K562 (cell line): ENCODE results near the gene TMEFF1. TPM values are rescaled to one million over a fixed set of nuclear protein-coding genes. Genes with fewer than 3 reads are reported as not detected.
A peak's percentile ranks its signal among the peaks of the same experiment; 100 is the strongest.

ENCODE experiments used
- ATAC-seq: fragments of 200-7000 bp; cut with Tn5 transposase; 3 replicates; pipeline ENCODE4 v1.9.1; 2020; ENCODE audit warnings: moderate library complexity
- BruUV-seq: library from RNA; stranded (reverse); fragments of 400-500 nt; replicated peaks from 2 replicates; lab custom pipeline; 2021; lab: Mats Ljungman, UMichigan
- CTCF ChIA-PET: fragments of 300-600 bp; formaldehyde crosslinking; extraction: SDS; loops from one replicate; lab custom pipeline; 2021; ENCODE audit warnings: low intra/inter-chr PET ratio; lab: Yijun Ruan, JAX
- POLR2A ChIA-PET: fragments of 300-600, 350-650 bp; sonication (Branson Sonifier 250); formaldehyde crosslinking; extraction: SDS; loops from one replicate; lab custom pipeline; 2021; ENCODE audit warnings: antibody characterized with exemption, inconsistent platforms; lab: Yijun Ruan, JAX
- DNase-seq, 4 experiments: peaks; one replicate each; pipeline versions ENCODE4 v3.0.0 to v3.0.0-alpha.2; 2011 to 2018; ENCODE audit warnings: low spot score in 3 of 4, mixed read lengths in 3 of 4; ENCODE audit errors: extremely low read depth in 1 of 4
- FAIRE-seq: peaks from 2 replicates; lab custom pipeline; 2011; peaks lifted over from hg19 to GRCh38; lab: Jason Lieb, UNC
- H2AFZ ChIP-seq: 2 replicates; pipeline ENCODE4 v1.6.0; 2011; ENCODE audit warnings: low read depth, low read length, control low read depth, inconsistent platforms
- H3K27ac ChIP-seq: fragments of 200-600 bp; 3 replicates; pipeline ENCODE4 v1.8.0; 2011; ENCODE audit warnings: low read depth, mild to moderate bottlenecking, control low read depth, inconsistent platforms, low read length, moderate library complexity, mixed read lengths; ENCODE audit errors: extremely low read depth
- H3K27me3 ChIP-seq, 2 experiments: fragments of 300-600 bp in 1 of 2; 2 replicates in 1 of 2; 3 replicates in 1 of 2; pipeline versions ENCODE4 v1.6.0 to v1.8.0; 2011; ENCODE audit warnings: inconsistent platforms in 2 of 2, low read length in 2 of 2, mild to moderate bottlenecking in 1 of 2, mixed read lengths in 1 of 2, moderate library complexity in 1 of 2; ENCODE audit not compliant: control insufficient read depth in 2 of 2, insufficient read depth in 2 of 2
- H3K36me3 ChIP-seq: fragments of 300-600 bp; 3 replicates; pipeline ENCODE4 v1.8.0; 2011; ENCODE audit warnings: mild to moderate bottlenecking, low read length, inconsistent platforms; ENCODE audit not compliant: control insufficient read depth, insufficient read depth
- H3K4me1 ChIP-seq, 2 experiments: fragments of 200-600 bp in 1 of 2; replicated peaks in 1 of 2; 2 replicates in 1 of 2; 3 replicates in 1 of 2; pipeline versions ENCODE4 v1.5.1 to v1.8.0; 2011; ENCODE audit warnings: inconsistent platforms in 2 of 2, low read length in 2 of 2, mild to moderate bottlenecking in 1 of 2, mixed read lengths in 1 of 2, moderate library complexity in 1 of 2; ENCODE audit not compliant: control insufficient read depth in 2 of 2, insufficient read depth in 2 of 2
- H3K4me2 ChIP-seq: 2 replicates; pipeline ENCODE4 v1.6.1; 2011; ENCODE audit warnings: low read length, control low read depth, inconsistent platforms, mixed read lengths; ENCODE audit not compliant: insufficient read depth
- H3K4me3 ChIP-seq: fragments of 200-600 bp; sonication (generic), shearing (Covaris generic); 2 replicates; pipeline ENCODE4 v1.5.1; 2016; ENCODE audit warnings: control low read depth, inconsistent platforms
- H3K79me2 ChIP-seq: fragments of 200-600 bp; 3 replicates; pipeline ENCODE4 v1.8.0; 2011; ENCODE audit warnings: low read length, inconsistent platforms; ENCODE audit not compliant: control insufficient read depth, insufficient read depth
- H3K9ac ChIP-seq, 2 experiments: 2 replicates each; pipeline versions ENCODE4 v1.6.0 to v1.6.1; 2011; ENCODE audit warnings: low read depth in 2 of 2, low read length in 2 of 2, control low read depth in 1 of 2, inconsistent platforms in 1 of 2, mild to moderate bottlenecking in 1 of 2, mixed read lengths in 1 of 2; ENCODE audit not compliant: insufficient read depth in 1 of 2
- H3K9me1 ChIP-seq: one replicate; pipeline ENCODE4 v1.6.0; 2011; ENCODE audit warnings: inconsistent platforms, mild to moderate bottlenecking, low read length, moderate library complexity; ENCODE audit not compliant: control insufficient read depth, insufficient read depth
- H3K9me3 ChIP-seq: replicated peaks from 2 replicates; pipeline ENCODE4 v1.5.1; 2011; ENCODE audit warnings: low read depth, low read length, inconsistent platforms; ENCODE audit not compliant: control insufficient read depth, insufficient read depth
- H4K20me1 ChIP-seq: replicated peaks from 2 replicates; pipeline ENCODE4 v1.6.1; 2011; ENCODE audit warnings: low read length, inconsistent platforms, mixed read lengths; ENCODE audit not compliant: control insufficient read depth, insufficient read depth
- BMI1 ChIP-seq: fragments of 150-350 bp; IDR thresholded peaks from 2 replicates; pipeline ENCODE4 v1.6.1; 2014; ENCODE audit warnings: low read length
- BRF1 ChIP-seq: IDR thresholded peaks from 3 replicates; pipeline ENCODE4 v1.6.1; 2011; ENCODE audit warnings: borderline replicate concordance, mild to moderate bottlenecking; ENCODE audit not compliant: insufficient read length; ENCODE audit errors: extremely low read depth
- ESRRA ChIP-seq: fragments of 450-650 bp; IDR thresholded peaks from 2 replicates; pipeline ENCODE4 v1.6.1; 2014; ENCODE audit warnings: low read depth, mild to moderate bottlenecking, moderate library complexity, borderline replicate concordance
- FUS ChIP-seq: fragments of 200-400 bp; formaldehyde crosslinking; optimal IDR thresholded peaks from 2 replicates; pipeline ENCODE3; 2017; ENCODE audit warnings: low read depth, low read length
- GATAD2A ChIP-seq: fragments of 450-650 bp; IDR thresholded peaks from 2 replicates; pipeline ENCODE4 v1.6.1; 2017
- HNRNPK ChIP-seq: fragments of 200-400 bp; formaldehyde crosslinking; IDR thresholded peaks from one replicate; pipeline ENCODE4 v1.6.1; 2018; ENCODE audit warnings: mild to moderate bottlenecking, low read depth, low read length; ENCODE audit not compliant: poor library complexity, severe bottlenecking
- KLF6 ChIP-seq: fragments of 250-450 bp; sonication (Bioruptor Pico); IDR thresholded peaks from 2 replicates; pipeline ENCODE4 v1.4.0; 2020; ENCODE audit warnings: mild to moderate bottlenecking, moderate library complexity, borderline replicate concordance
- MAFK ChIP-seq: IDR thresholded peaks from 2 replicates; pipeline ENCODE4 v1.6.1; 2011; ENCODE audit warnings: low read length, improper control_type of control experiment
- NFRKB ChIP-seq: fragments of 450-650 bp; IDR thresholded peaks from 2 replicates; pipeline ENCODE4 v1.6.1; 2016; ENCODE audit warnings: low read depth
- NFXL1 ChIP-seq: fragments of 450-650 bp; formaldehyde crosslinking; IDR thresholded peaks from 2 replicates; pipeline ENCODE4 v1.4.0; 2021; ENCODE audit warnings: mild to moderate bottlenecking
- SP1 ChIP-seq: sonication (generic); formaldehyde crosslinking; IDR thresholded peaks from 2 replicates; pipeline ENCODE4 v1.8.1; 2022; ENCODE audit warnings: mild to moderate bottlenecking, missing genetic modification reagents
- SREBF2 ChIP-seq: sonication (generic); formaldehyde crosslinking; IDR thresholded peaks from 2 replicates; pipeline ENCODE4 v1.4.0; 2020; ENCODE audit warnings: mild to moderate bottlenecking, missing genetic modification reagents
- TSHZ1 ChIP-seq: fragments of 250-450 bp; sonication (Bioruptor Pico); IDR thresholded peaks from 2 replicates; pipeline ENCODE4 v1.4.0; 2020; ENCODE audit warnings: mild to moderate bottlenecking, moderate library complexity
- ZKSCAN1 ChIP-seq: fragments of 150-350 bp; IDR thresholded peaks from 2 replicates; pipeline ENCODE4 v1.6.1; 2016; ENCODE audit warnings: low read depth, low read length
- ZNF175 ChIP-seq: fragments of 200-800 bp; sonication (Bioruptor generic); IDR thresholded peaks from 2 replicates; pipeline ENCODE4 v1.6.1; 2016; ENCODE audit warnings: low read depth, mild to moderate bottlenecking, missing genetic modification characterization, missing compliant biosample characterization
- ZNF766 ChIP-seq: fragments of 200-800 bp; sonication (Bioruptor generic); conservative IDR thresholded peaks from 2 replicates; pipeline ENCODE4 v1.6.1; 2016; ENCODE audit warnings: missing genetic modification characterization, missing compliant biosample characterization
- WGBS: fragments of 100-300 bp; shearing (Covaris generic); methylation state at CpG from one replicate; pipeline ENCODE4 v1.1.6; 2016; ENCODE audit warnings: low coverage, mixed read lengths; ENCODE audit not compliant: insufficient coverage; ENCODE audit errors: missing lambda C conversion rate; 5-methylcytosine and 5-hydroxymethylcytosine counted together
- in situ Hi-C: fragments of 300-500 bp; cut with MboI; formaldehyde crosslinking; loops from 4 replicates; pipeline ENCODE4 v1.15.0; 2018; ENCODE audit warnings: inconsistent platforms, mixed read lengths
- intact Hi-C: fragments of 100-400 bp; cut with micrococcal nuclease; formaldehyde crosslinking; loops from 2 replicates; pipeline ENCODE4 v1.14.2; 2022
- polyA plus RNA-seq, 8 experiments: library from polyadenylated mRNA; depleted of rRNA in 4 of 8; stranded (reverse) in 5 of 8; unstranded in 3 of 8; fragments of >200 nt; fragmentation: Nextera tagmentation in 2 of 8; fragmentation: Illumina TruSeq in 1 of 8; extraction: Ambion mirVana in 2 of 8; extraction: Trizol in 1 of 8; gene quantifications; 2 replicates each; pipeline versions ENCODE4 v1.2.1 to v1.2.3, GENCODE V29; 2011 to 2014; ENCODE audit warnings: inconsistent platforms in 1 of 8, missing spikeins in 1 of 8
- total RNA-seq, 7 experiments: library from RNA; depleted of rRNA in 6 of 7; stranded (reverse); fragments of >200 nt in 6 of 7; fragmentation: Illumina TruSeq in 2 of 7; extraction: Trizol in 2 of 7; gene quantifications; 2 replicates each; pipeline versions ENCODE4 v1.2.1 to v1.2.3, GENCODE V29; 2011 to 2021; ENCODE audit warnings: low replicate concordance in 1 of 7
- TF ChIP-seq, protein P1 (sequence below): fragments of 450-650 bp; IDR thresholded peaks from 2 replicates; pipeline ENCODE4 v1.6.1; 2016; ENCODE audit warnings: antibody characterized with exemption
- TF ChIP-seq, protein P2 (sequence below): fragments of 450-650 bp; formaldehyde crosslinking; IDR thresholded peaks from 2 replicates; pipeline ENCODE4 v1.4.0; 2020; ENCODE audit warnings: mild to moderate bottlenecking, moderate library complexity

Gene TMEFF1
- total and polyA plus RNA-seq, 9 of the 15 experiments (the other 6 are each of a cell fraction or from before 2014, with no cell fraction given) = 0.07 to 1.1 (median 0.28) TPM; not detected in 2

DNA sequence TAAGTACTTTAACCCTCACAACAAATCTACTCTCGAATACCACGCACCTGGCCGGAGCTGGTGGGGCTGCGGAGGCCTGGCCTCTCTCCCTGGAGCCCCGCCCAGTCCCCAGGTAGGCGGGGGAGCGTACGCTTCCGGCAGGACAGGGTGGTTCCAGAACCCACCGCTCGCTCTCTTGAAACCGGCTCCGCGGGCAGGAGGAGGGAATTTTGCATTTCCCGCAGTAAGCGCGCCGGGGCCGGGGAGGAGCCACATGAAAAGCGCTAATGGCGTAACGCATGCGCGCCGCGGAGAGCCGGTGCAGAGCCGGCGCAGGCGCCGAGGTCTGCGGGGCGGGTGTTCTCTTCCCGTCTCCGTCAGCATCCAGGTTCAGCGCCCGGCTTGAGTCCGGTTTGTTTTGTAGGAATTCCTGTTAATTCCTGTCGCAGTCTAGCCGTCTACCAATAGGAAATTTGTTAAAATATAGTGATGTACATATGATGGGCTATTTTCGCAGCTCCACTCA is 125.7 kb downstream of the TMEFF1 start:
- Histone ChIP-seq H3K4me3 (peak overlapping the region; percentile 41), H4K20me1 (no peaks in the 10 kb centered on the region), H3K79me2 (no peaks in the 10 kb centered on the region), H3K27ac (no peak overlapping the region), H3K27me3 (no peaks in the 10 kb centered on the region), H2AFZ (peak overlapping the region; percentile 93), H3K9me3 (no peaks in the 10 kb centered on the region), H3K9ac (peak overlapping the region; percentile 34 to 85), H3K36me3 (no peaks in the 10 kb centered on the region), H3K9me1 (no peaks in the 10 kb centered on the region), H3K4me2 (peak overlapping the region; percentile 62), H3K4me1 (peaks cover 6% of the 10 kb centered on the region in 2 experiments; a peak in 3 of 5 replicates)
- in situ Hi-C loops (loop anchor here (25.0 kb wide), 2 partner anchors 261 to 561 kb away; no protein-coding TSS in a partner anchor), intact Hi-C loops (loop anchor here (5.0 to 10.0 kb wide), 6 partner anchors 171 to 1416 kb away; partner anchors contain the start of gene MSANTD3)
- ATAC-seq = peak; percentile 89
- ChIA-PET CTCF (no interaction called here), POLR2A (no interaction called here)
- peak; percentile 70 for FAIRE-seq
- 13% methylated on average over 41 of the region's 41 CpGs for WGBS
- no TSS peak for BruUV-seq
- peak; percentile 66 to 84 (median 74) for DNase-seq
- TF ChIP-seq, protein P1, sequence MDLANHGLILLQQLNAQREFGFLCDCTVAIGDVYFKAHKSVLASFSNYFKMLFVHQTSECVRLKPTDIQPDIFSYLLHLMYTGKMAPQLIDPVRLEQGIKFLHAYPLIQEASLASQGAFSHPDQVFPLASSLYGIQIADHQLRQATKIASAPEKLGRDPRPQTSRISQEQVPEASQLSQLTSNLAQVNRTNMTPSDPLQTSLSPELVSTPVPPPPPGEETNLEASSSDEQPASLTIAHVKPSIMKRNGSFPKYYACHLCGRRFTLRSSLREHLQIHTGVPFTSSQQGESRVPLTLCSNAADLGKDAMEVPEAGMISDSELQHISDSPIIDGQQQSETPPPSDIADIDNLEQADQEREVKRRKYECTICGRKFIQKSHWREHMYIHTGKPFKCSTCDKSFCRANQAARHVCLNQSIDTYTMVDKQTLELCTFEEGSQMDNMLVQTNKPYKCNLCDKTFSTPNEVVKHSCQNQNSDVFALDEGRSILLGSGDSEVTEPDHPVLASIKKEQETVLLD = peak; percentile 92
- TF ChIP-seq ZKSCAN1 = no peak
- TF ChIP-seq, protein P2, sequence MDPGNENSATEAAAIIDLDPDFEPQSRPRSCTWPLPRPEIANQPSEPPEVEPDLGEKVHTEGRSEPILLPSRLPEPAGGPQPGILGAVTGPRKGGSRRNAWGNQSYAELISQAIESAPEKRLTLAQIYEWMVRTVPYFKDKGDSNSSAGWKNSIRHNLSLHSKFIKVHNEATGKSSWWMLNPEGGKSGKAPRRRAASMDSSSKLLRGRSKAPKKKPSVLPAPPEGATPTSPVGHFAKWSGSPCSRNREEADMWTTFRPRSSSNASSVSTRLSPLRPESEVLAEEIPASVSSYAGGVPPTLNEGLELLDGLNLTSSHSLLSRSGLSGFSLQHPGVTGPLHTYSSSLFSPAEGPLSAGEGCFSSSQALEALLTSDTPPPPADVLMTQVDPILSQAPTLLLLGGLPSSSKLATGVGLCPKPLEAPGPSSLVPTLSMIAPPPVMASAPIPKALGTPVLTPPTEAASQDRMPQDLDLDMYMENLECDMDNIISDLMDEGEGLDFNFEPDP (CRISPR knock-in tag) = no peak
- TF ChIP-seq ESRRA = peak; percentile 30; the same call in 1 of the 2 replicates
- no peak for TF ChIP-seq BMI1
- TF ChIP-seq HNRNPK = peak; percentile 98
- no peak for TF ChIP-seq GATAD2A
- TF ChIP-seq KLF6 (CRISPR knock-in tag) = no peak
- no peak for TF ChIP-seq TSHZ1 (CRISPR knock-in tag)
- TF ChIP-seq FUS = no peak
- no peak for TF ChIP-seq ZNF175 (CRISPR knock-in tag)
- TF ChIP-seq NFRKB = no peak
- no peak for TF ChIP-seq NFXL1 (CRISPR knock-in tag)
- no peak for TF ChIP-seq MAFK
- no peak for TF ChIP-seq SREBF2 (CRISPR knock-in tag)
- 0 out of 2 replicates have a peak, but pooled peaks have one; percentile 31 for TF ChIP-seq SP1 (CRISPR knock-in tag)
- no peak for TF ChIP-seq BRF1
- no peak for TF ChIP-seq ZNF766 (CRISPR knock-in tag)
